HG03103 (cell line): Measurements from ENCODE around the gene ZNF521.

Experiments used
- ATAC-seq: cut with Tn5 transposase; IDR thresholded peaks from one replicate; pipeline ENCODE4 v1.9.1; 2021; ENCODE audit warnings: low read depth; ENCODE audit not compliant: unreplicated experiment

ZNF521 gene

DNA sequence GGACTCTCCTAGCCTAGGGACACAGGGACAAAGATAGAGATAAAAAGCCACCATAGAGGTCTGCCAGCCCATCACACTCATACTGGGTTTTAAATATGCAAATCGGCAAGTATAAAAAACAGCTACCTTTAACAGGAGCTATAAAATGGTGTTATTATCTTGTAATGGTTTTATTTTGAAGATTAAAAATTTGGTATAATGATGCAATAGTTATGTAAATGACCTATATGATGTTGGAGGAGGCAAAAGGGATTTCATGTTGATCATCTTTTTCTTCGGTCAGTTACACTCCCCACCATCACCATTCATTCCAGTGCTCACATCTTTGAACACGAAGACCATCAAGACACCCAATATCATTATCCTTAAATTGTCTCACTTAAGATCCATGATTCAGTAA, 11.2 kb downstream of the ZNF521 start:
- no peak for ATAC-seq

DNA sequence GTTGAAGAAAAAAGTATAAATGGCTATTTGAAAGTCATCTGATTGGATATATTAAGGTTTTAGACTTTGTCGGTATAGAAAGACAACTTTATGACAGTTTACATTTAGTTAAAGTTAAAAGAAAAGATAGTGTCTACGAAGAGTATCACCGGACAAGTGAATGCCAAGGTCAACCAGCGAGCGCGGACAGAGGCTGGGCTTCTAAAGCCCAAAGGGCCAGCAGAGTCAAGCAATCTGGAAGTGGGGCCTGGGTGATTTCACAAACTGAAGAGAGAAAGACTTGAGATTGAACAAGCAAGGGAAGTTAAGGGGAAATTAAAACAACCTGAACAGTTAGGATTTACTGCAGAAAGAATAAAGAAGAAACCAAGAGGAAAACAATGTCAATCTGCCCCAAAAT, 16.3 kb downstream of the ZNF521 start:
- no peak for ATAC-seq

DNA sequence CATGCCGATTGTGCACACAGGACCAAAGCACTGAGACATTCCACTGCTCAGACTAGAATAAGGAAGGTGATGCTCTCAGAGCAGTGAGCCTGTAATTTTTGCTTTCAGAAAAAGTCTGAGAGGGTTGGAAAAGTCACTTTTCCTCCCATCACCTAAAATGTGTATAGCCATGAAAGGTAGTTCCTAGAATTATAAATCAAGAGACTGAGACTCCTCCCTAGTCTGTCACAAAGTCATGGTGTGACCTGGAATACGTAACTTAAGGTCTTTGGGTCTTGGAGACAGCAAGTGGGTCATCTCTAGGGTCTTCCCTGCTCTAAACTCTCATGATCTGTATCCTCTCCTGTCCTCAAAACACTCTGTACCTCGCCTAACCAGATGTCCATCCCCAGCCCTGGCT, 16.9 kb downstream of the ZNF521 start:
- no peak for ATAC-seq

DNA sequence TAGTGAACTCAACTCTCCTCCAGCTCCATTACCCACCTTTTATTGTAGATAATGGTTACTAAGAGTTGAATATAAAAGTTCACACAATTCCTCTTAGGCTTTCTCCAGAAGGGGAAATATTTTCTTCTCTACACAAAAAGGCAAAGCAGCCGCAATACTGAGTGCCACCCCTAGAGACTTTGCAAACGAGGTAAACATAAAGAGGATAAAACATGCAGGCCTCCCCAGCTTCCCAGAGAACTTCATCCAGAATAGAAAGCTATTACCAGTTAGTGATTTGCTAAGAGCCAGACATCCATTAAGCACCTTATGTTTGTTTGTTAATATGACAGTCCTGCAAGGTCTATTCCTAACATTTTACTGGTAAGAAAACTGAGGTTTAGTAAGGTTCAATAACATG, 17.4 kb downstream of the ZNF521 start:
- no peak for ATAC-seq

DNA sequence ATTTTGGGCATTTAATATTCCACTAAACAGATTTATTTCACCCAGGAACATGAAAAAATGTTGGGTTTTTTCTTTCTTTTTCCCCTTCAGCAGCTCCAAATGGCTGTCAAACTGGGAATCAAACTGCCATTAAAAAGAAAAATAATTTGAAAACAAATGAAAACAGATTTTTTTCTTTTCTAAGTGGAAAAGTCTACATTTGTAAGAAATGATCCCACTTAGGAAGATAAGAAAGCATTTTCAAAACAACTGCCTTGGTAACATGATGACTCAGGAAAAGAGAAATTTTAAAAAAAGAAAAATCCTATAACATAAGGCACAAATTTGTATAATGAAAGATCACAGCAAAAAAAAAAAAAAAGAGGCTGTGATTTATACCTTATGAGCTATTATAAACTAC, 20.0 kb downstream of the ZNF521 start:
- no peak for ATAC-seq

DNA sequence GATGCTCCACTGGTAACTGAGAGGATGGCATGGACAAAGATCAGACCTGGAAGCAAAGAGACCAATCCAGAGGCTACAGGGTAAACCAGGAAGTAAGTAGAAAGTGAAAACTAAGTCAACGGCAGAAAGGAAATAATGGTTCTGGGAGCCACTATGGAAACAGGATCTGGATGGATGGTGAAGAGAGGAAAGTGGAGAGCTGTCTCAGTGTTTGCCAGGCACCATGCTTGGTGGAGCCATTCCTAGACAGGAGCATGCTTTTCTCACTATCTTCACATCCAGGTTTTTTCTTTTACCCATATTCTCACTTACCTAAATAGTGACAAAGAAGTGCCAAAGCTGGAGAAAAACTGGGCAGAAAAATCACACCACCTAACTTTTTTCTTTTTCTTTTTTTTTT, 22.2 kb downstream of the ZNF521 start:
- no peak for ATAC-seq

DNA sequence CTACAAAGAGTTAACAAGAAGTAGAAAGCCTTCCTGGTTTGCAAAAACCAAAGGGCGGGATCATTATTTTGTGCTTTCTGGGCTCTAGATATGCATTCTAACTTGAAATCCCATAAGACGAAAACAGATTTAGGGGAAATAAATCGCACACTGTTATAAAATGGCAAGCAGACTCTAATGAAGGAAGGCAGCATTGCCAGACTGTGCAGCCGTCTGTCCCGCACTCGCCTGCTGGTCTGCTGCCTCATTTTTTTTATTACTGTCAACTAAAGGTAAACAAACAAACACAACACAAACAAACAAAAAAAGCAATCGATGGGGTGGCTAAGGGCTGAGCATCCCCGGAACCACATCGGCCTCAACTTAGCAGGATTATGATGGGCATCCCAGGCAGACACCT, 24.4 kb downstream of the ZNF521 start:
- no peak for ATAC-seq

DNA sequence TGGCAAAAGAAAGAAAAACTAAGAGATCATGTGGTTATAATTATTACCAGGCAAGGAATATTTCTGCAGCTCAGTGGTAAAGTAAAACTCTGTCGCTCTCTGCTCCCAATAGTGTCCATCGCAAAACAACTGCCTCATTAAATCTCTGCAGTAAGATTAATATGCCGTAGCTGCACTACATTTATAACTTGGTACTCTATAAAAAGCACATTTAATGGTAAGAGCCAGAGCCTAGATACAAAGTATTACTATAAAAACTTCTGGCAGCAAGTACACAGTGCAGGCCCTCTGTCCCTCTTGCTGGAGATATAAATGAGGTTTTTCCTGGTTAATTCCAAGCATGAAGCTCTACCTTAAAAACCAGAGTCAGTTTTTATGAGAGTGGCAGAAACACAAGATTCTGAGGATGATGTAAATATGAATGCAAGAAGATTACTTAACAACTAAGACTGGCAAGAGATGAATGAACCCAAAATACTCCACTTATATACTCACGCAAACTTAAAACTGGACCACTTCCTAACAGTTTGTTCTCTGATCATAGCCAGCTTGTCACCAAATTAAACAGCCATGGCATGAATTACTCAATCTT, 25.5 kb downstream of the ZNF521 start:
- no peak for ATAC-seq

DNA sequence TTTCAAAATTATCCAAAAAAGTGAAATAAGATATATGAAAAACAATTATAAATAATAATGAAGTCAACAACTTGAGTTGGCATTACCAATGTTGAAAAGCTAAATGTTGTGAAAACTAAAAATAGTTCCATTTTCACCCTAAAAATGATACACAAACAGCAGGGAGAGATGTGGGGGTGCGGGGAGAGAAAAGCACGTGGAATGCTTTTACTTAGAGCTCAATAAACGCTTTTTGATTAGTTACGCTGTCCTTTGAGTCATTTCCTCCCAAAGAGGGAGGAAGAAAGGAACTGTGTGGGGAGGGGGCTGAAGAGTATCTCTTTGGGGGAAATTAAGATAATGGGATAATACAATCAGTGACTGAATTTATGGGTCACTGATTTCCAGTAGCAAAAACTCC, 29.2 kb downstream of the ZNF521 start:
- ATAC-seq: no peak

DNA sequence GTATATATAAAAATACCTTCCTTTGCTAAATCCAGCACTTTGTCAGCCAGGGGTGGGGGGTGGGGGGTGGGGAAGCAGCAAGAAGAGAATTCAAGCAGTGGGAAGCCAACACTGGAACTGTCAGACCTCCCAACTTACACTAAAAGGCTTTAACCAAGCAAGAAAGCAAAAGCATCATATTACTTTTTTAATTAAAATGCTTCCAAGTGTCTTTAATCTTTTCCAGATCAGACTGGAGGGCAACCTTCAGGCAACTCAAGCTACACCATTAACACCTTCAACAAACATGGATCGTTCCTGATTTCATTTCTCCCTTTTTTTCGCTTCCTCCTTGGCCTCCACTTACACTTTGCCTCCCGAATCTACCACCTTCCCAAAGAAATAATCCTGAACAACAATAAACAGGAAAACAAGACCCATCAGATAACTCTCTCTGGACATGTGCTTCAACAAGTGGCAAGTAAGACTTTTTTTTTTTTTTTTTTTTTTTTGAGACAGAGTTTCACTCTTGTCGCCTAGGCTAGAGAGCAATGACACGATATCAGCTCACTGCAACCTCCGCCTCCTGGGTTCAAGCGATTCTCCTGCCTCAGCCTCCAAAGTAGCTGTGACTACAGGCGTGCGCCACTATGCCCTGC, 35.5 kb downstream of the ZNF521 start:
- no peak for ATAC-seq

DNA sequence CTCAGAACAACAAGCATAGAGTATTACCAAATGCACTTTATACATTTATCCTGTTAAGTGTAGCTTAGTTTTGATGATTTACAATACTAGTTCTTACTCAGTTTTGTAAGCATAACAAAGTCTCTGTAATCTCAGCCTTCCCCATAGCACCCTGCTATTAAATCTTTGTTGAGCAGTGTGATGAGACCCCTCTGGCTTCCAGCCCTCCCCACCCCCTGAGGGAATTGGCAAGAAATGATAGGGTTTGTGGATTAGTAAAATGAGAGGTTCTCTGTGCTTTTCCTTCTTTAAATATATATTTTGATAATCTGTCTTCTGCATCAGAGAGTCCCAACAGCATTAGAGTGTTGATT, 37.2 kb downstream of the ZNF521 start:
- no peak for ATAC-seq

DNA sequence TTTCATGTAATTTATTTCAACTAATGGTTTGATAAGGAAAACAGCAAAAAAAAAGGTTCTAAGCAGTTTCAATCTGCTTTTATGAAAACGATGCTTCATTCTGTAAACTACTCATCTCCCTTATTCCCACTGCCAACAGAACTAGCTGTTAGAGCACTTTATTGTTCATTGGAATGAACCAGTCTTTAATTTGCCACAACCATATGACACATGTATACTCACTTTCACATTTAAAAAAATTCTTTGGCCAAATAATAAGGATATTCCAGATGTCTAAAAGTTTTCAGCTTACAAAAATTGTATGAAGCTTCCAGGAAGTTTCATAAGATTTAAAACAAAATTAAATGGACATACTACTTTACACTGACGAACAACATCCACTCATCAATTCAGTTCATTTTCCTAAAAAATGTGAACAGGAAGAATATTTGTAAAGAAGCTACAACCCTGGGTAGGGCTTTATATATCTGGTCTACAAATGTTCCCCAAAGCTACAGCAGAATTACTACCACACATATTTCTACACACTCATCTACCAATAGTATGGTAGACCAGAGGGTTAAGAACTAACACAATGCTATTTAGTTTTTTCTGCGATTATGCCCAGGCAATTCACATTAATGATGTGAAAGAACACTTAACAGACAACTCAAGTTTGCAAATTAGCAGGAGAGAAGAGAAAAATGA, 37.7 kb downstream of the ZNF521 start:
- ATAC-seq: no peak

DNA sequence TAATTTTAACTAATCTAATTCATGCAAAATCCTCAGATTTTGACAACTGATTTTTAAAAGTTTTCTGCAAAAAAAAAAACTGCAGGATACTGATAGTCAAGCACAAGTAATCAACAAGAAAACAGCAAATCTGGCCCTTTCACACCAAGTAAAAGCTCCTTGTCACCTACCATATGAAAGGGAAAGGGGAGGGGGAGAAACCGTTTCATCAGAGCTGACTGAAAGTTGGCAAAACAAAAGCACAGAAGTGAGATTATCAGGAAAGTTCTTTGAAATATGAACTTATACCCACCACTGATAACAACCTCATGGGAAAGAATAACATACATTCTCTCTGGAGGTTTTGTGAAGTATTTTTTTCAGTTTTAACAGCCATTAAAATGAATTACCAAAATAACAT, 38.7 kb downstream of the ZNF521 start:
- ATAC-seq: no peak

DNA sequence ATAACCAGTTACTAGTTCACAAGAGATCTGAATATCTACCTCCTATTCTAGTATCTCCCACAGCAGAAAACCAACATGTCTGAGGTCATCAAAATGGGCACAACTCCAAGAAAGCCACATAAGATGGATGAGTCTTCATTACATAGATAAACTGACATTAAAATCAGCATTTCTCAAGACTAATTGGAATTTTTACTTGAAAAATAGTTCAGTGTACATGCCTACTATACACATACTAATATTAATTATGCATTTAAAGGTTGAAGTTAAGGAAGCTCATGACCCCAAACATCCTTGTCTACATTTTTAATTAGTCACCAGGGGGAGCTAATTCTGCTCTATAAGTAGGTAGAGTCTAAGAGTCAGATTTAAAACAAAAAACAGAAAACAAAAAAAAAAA, 41.9 kb downstream of the ZNF521 start:
- ATAC-seq: no peak

DNA sequence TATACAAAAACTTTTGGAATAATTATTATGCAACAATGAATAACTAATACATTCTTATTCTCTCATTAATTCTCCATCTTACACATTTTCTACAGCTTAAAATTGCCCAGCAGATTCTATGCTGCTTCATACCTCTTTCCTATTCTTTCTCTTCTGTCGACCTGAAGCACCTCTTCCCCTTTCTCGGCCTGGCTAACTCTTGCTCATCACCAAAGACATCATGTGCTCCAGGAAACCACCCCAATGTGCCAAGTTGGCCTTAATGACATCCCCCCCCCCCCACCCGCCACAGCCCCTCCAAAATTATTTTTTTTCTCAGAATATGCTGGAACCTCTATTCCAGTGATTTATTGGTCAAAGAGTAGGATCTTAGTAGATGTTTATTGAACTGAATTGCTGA, 43.6 kb downstream of the ZNF521 start:
- no peak for ATAC-seq

DNA sequence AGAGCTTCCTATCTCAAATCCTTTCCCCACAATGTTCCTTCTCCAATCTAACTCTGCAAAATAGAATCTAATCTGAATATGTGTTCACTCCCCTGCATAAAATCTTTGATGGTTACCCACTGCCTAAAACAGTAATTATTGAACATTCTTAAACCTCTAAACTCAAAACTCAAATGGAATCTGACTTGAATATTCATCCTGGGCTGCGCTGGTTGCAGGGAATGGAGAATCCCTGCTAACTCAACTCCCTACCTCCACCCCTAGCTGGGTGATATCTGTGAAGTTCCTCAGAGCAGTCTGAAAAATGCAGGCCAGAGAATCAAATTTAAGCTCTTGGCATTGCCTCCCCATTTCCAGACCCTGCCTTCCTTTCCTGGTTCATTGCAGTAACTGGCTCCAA, 44.8 kb downstream of the ZNF521 start:
- no peak for ATAC-seq

DNA sequence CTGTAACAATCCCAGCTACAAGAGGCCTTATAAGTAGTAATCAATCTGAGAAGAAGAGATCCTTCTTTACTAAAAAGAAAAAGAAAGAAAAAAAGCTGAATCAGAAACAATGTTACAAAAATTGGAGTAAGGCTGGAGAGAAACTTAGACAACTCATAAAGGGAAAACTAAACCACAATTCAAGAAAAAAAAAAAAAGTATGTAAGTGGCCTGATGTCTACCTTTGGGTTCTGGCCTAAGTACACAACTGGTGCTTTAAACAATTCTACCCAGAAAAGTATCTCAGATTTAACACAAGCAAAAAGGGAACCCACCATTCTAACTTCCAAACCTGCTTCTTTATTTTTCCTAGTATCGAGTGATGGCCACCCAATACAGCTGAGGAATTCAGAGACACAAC, 45.3 kb downstream of the ZNF521 start:
- ATAC-seq: no peak

DNA sequence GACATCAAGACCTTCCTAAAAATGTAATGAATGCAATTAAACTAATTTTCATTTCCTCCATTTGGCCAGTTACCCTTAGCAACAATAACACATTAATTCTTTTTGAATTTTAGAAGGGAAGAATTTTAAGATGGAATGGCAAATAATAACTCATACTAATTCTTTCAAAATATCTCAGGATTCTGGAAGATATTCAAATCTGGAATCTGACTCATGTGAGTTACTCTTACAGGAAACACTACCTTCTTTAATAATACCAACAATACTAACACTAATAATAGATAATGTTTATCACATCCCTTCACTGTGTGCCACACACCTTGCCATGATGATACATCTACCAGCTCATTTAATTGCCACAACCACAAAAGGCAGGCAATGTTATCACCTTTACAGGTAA, 46.4 kb downstream of the ZNF521 start:
- ATAC-seq: no peak

DNA sequence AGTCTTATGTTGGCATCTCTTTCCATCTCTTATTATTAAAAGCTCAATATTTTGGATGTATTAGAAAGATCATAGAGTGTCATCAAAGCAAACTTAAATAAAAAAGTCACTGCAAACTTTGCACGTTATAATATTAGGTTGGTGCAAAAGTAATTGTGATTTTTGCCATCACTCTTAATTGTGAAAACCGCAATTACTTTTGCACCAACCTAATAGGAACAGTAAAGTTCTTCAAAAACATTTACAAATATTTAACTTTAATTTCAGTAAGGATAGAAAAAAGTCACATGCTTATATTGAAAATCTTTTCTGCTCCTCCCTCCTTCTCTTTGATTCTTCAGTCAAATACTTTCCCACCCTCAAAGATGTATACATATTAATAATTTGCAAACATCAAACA, 51.5 kb downstream of the ZNF521 start:
- ATAC-seq: no peak

DNA sequence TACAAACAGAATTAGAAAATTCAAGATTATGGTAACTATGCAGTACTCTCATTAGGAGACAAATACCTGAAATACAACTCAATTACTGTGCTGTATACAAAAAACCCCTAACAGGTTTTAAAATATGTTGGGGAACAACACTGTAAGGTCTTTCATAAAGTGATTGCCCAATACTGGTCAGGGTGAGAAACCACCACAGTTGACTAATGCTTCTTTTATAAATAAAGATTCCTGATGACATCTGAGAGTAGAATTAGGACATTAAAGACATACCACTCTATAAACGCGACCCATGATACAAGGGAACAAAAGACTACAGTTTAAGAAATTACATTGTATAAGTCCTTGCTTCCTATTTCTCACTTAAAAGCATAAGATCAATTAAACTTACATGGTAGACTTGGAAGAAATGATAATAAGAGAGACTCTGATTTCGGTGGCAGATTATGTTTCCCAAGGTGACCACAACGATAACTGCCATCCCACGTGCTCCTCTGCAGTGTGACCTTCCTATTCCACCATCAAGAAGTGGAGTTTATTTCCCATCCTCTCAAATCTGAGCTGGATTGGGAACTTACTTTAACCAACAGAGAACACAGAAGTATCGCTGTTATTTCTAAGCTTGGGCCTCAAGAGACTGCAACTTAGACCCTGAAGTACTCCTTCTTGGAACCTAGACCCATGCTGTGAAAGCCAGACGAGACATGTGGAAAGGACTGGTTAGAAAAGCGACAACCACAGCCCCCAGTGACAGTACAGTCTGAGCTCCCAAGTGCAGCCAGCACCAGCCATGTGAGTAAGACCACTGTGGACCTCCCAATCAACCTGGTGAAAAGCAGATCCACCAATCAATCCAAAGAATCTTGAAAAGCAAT, 52.3 kb downstream of the ZNF521 start:
- no peak for ATAC-seq

DNA sequence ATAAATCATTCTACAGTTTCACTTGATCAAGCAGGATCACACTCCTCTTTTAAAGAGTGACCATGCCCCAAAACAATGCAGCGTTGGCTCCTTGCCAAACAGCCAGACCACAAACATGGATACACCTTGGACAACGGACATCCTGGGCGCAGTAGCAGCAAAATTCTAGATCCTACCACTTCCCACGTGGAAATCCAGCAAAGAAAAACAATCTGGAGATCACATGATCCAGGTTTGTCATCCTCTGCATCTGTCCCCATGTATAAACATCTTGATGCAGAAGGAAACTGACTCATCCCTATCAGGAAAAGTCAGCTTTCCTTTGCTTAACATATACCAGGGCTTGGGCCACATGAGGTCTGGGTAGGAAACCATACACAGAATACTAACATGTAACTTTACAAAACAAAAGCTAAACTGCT, 53.1 kb downstream of the ZNF521 start:
- ATAC-seq: no peak
